H1 (cell line): ENCODE measurements around the gene ADAMTS3. TPM values are rescaled to one million over a fixed set of nuclear protein-coding genes. Genes with fewer than 3 reads are reported as not detected.

Source experiments
- CTCF ChIA-PET: fragments of 300-600 bp; sonication (Branson Sonifier 250); formaldehyde crosslinking; loops from one replicate; lab custom pipeline; 2021; ENCODE audit not compliant: partially characterized antibody; lab: Charles Lee
- POLR2A ChIA-PET: fragments of 300-600 bp; sonication (Branson Sonifier 250); formaldehyde crosslinking; loops from one replicate; lab custom pipeline; 2021; ENCODE audit warnings: inconsistent platforms; ENCODE audit not compliant: partially characterized antibody; lab: Charles Lee
- DNase-seq, 2 experiments: peaks; one replicate each; pipeline versions ENCODE4 v3.0.0 to v3.0.0-alpha.2; 2010 to 2022; ENCODE audit warnings: low spot score in 2 of 2, low read depth in 1 of 2, mixed read lengths in 1 of 2
- FAIRE-seq: peaks from 2 replicates; lab custom pipeline; 2011; peaks lifted over from hg19 to GRCh38; lab: Jason Lieb, UNC
- H2AFZ ChIP-seq: 2 replicates; pipeline ENCODE4 v1.8.1; 2012; ENCODE audit warnings: low read length, inconsistent platforms
- H2AK5ac ChIP-seq: 2 replicates; pipeline ENCODE4 v1.6.1; 2013; ENCODE audit warnings: low read depth, low read length
- H2BK120ac ChIP-seq: replicated peaks from 2 replicates; pipeline ENCODE3; 2013; ENCODE audit warnings: low read depth, low read length, inconsistent platforms
- H2BK12ac ChIP-seq: 2 replicates; pipeline ENCODE4 v1.6.1; 2013; ENCODE audit warnings: low read depth, low read length
- H2BK15ac ChIP-seq: 2 replicates; pipeline ENCODE4 v1.6.1; 2013; ENCODE audit warnings: low read length
- H2BK20ac ChIP-seq: 2 replicates; pipeline ENCODE4 v1.6.1; 2013; ENCODE audit warnings: low read length
- H2BK5ac ChIP-seq: 2 replicates; pipeline ENCODE4 v1.6.1; 2013; ENCODE audit warnings: low read depth, low read length
- H3K14ac ChIP-seq: 2 replicates; pipeline ENCODE4 v1.6.1; 2013; ENCODE audit warnings: inconsistent platforms; ENCODE audit not compliant: insufficient read length
- H3K18ac ChIP-seq: 2 replicates; pipeline ENCODE4 v1.6.1; 2013; ENCODE audit warnings: low read length; ENCODE audit errors: extremely low read depth
- H3K23ac ChIP-seq: 2 replicates; pipeline ENCODE4 v1.6.1; 2013; ENCODE audit warnings: inconsistent platforms; ENCODE audit not compliant: insufficient read length
- H3K23me2 ChIP-seq: 2 replicates; pipeline ENCODE4 v1.6.1; 2013; ENCODE audit warnings: low read depth, low read length
- H3K27ac ChIP-seq: 2 replicates; pipeline ENCODE4 v1.6.1; 2011; ENCODE audit warnings: low read depth, low read length, inconsistent platforms
- H3K27me3 ChIP-seq, 4 experiments: replicated peaks in 1 of 4; 1 replicate in 1 of 4; 2 replicates in 3 of 4; pipeline versions ENCODE4 v1.6.1 to v1.8.1; 2011 to 2013; ENCODE audit warnings: low read length in 3 of 4, mild to moderate bottlenecking in 3 of 4, inconsistent platforms in 2 of 4, mixed read lengths in 2 of 4, moderate library complexity in 1 of 4; ENCODE audit not compliant: control insufficient read depth in 3 of 4, insufficient read depth in 3 of 4; ENCODE audit errors: extremely low read depth in 1 of 4
- H3K36me3 ChIP-seq, 4 experiments: 2 replicates each; pipeline versions ENCODE4 v1.6.1 to v1.8.1; 2011 to 2013; ENCODE audit warnings: mild to moderate bottlenecking in 4 of 4, low read length in 3 of 4, moderate library complexity in 2 of 4, control low read depth in 1 of 4, inconsistent platforms in 1 of 4; ENCODE audit not compliant: insufficient read depth in 4 of 4, control insufficient read depth in 2 of 4
- H3K4ac ChIP-seq: replicated peaks from 2 replicates; pipeline ENCODE3; 2013; ENCODE audit warnings: low read length, low read depth, mixed read lengths, inconsistent platforms; ENCODE audit not compliant: insufficient read length
- H3K4me1 ChIP-seq, 4 experiments: replicated peaks in 1 of 4; 1 replicate in 1 of 4; 2 replicates in 3 of 4; pipeline versions ENCODE4 v1.6.1 to v1.8.1; 2011 to 2013; ENCODE audit warnings: low read length in 3 of 4, inconsistent platforms in 2 of 4, mixed read lengths in 1 of 4; ENCODE audit not compliant: insufficient read depth in 4 of 4, control insufficient read depth in 3 of 4
- H3K4me2 ChIP-seq, 2 experiments: 2 replicates each; pipeline versions ENCODE4 v1.6.1 to v1.8.1; 2011 to 2013; ENCODE audit warnings: low read depth in 2 of 2, low read length in 2 of 2, control low read depth in 1 of 2, inconsistent platforms in 1 of 2, mild to moderate bottlenecking in 1 of 2; ENCODE audit not compliant: insufficient read depth in 1 of 2
- H3K4me3 ChIP-seq, 4 experiments: fragments of 200-600, 300-600 bp in 1 of 4; sonication (generic), shearing (Covaris generic), sonication (Bioruptor Twin) in 1 of 4; 2 replicates each; pipeline versions ENCODE4 v1.5.1 to v1.8.1; 2011 to 2016; ENCODE audit warnings: low read length in 4 of 4, low read depth in 3 of 4, control low read depth in 2 of 4, inconsistent platforms in 2 of 4, mild to moderate bottlenecking in 2 of 4, mixed read lengths in 1 of 4, moderate library complexity in 1 of 4; ENCODE audit not compliant: insufficient read depth in 2 of 4; ENCODE audit errors: extremely low read depth in 1 of 4
- H3K56ac ChIP-seq: replicated peaks from 2 replicates; pipeline ENCODE3; 2013; ENCODE audit warnings: low read depth, mild to moderate bottlenecking, mixed read lengths, low read length, inconsistent platforms; ENCODE audit not compliant: insufficient read length
- H3K79me1 ChIP-seq: 2 replicates; pipeline ENCODE4 v1.6.1; 2013; ENCODE audit warnings: low read depth, low read length, control low read depth
- H3K79me2 ChIP-seq, 2 experiments: 2 replicates each; pipeline versions ENCODE4 v1.6.1 to v1.8.1; 2012 to 2013; ENCODE audit warnings: low read length in 2 of 2, mild to moderate bottlenecking in 2 of 2, inconsistent platforms in 1 of 2; ENCODE audit not compliant: insufficient read depth in 2 of 2, control insufficient read depth in 1 of 2
- H3K9ac ChIP-seq, 4 experiments: replicated peaks in 1 of 4; 1 replicate in 1 of 4; 2 replicates in 3 of 4; pipeline versions ENCODE4 v1.6.1 to v1.8.1; 2011 to 2013; ENCODE audit warnings: low read depth in 3 of 4, low read length in 3 of 4, control low read depth in 2 of 4, mild to moderate bottlenecking in 2 of 4, moderate library complexity in 2 of 4, inconsistent platforms in 1 of 4; ENCODE audit errors: extremely low read depth in 1 of 4
- H3K9me3 ChIP-seq, 2 experiments: 2 replicates each; pipeline versions ENCODE4 v1.6.1 to v1.8.1; 2012 to 2013; ENCODE audit warnings: mild to moderate bottlenecking in 2 of 2, moderate library complexity in 2 of 2, control low read depth in 1 of 2, inconsistent platforms in 1 of 2, low read depth in 1 of 2, low read length in 1 of 2, mixed read lengths in 1 of 2; ENCODE audit not compliant: insufficient read depth in 2 of 2
- H4K20me1 ChIP-seq, 2 experiments: replicated peaks in 1 of 2; 2 replicates each; pipeline versions ENCODE3 to v1.8.1; 2011 to 2013; ENCODE audit warnings: inconsistent platforms in 2 of 2, low read length in 2 of 2, mild to moderate bottlenecking in 1 of 2; ENCODE audit not compliant: insufficient read depth in 2 of 2, control insufficient read depth in 1 of 2
- H4K5ac ChIP-seq: 2 replicates; pipeline ENCODE4 v1.6.1; 2013; ENCODE audit warnings: low read length, low read depth, mixed read lengths, inconsistent platforms; ENCODE audit not compliant: insufficient read length
- H4K8ac ChIP-seq: 2 replicates; pipeline ENCODE4 v1.8.0; 2013; ENCODE audit warnings: mild to moderate bottlenecking, moderate library complexity, low read length, inconsistent platforms; ENCODE audit not compliant: insufficient read depth; ENCODE audit errors: extremely low read depth
- H4K91ac ChIP-seq: replicated peaks from 2 replicates; pipeline ENCODE3; 2013; ENCODE audit warnings: low read length, mixed read lengths, inconsistent platforms; ENCODE audit not compliant: insufficient read length
- GABPA ChIP-seq: IDR thresholded peaks from 2 replicates; pipeline ENCODE4 v1.6.1; 2011; ENCODE audit warnings: mild to moderate bottlenecking, low read length, moderate library complexity, borderline replicate concordance; ENCODE audit not compliant: insufficient read depth
- RAD21 ChIP-seq, 2 experiments: IDR thresholded peaks in 1 of 2; conservative IDR thresholded peaks in 1 of 2; 2 replicates each; pipeline ENCODE4 v1.6.1; 2011; ENCODE audit warnings: low read depth in 2 of 2, low read length in 2 of 2, improper control_type of control experiment in 1 of 2, inconsistent platforms in 1 of 2, mild to moderate bottlenecking in 1 of 2, moderate library complexity in 1 of 2
- WGBS, 2 experiments: shearing (Covaris generic) in 1 of 2; methylation state at CpG; one replicate each; pipeline versions ENCODE4 v1.1.6 to v1.1.7; 2013 to 2015; ENCODE audit warnings: low lambda C conversion rate in 2 of 2, mixed read lengths in 2 of 2, inconsistent platforms in 1 of 2, low coverage in 1 of 2, missing lambda C conversion rate in 1 of 2; ENCODE audit not compliant: insufficient replicate concordance in 2 of 2, insufficient coverage in 1 of 2, insufficient read length in 1 of 2; ENCODE audit errors: extremely low coverage in 1 of 2, missing lambda C conversion rate in 1 of 2; 5-methylcytosine and 5-hydroxymethylcytosine counted together
- polyA plus RNA-seq, 7 experiments: library from polyadenylated mRNA; depleted of rRNA in 3 of 7; stranded (reverse) in 5 of 7; unstranded in 2 of 7; fragments of >200 nt in 5 of 7; fragments of 200-250 nt in 2 of 7; gene quantifications; 1 replicate in 5 of 7; 2 replicates in 1 of 7; 4 replicates in 1 of 7; pipeline versions ENCODE4 v1.2.1 to v1.2.3, GENCODE V29; 2011 to 2013; ENCODE audit warnings: missing spikeins in 2 of 7, mixed read lengths in 2 of 7
- total RNA-seq: library from RNA; stranded (reverse); fragmentation: NEBNext Ultra II Directional; extraction: Animal tissue kit (Norgen Biotek cat#: 25700); gene quantifications from 2 replicates; pipeline ENCODE4 v1.2.1, GENCODE V29; 2021

The ADAMTS3 gene
- total and polyA plus RNA-seq, 2 of the 8 experiments (the other 6 are each of a cell fraction or from before 2014, with no cell fraction given) = 1.3 to 3.4 TPM

- no peak overlapping the region for H3K4me2 ChIP-seq
- H2BK15ac ChIP-seq = no peak overlapping the region
- ChIA-PET POLR2A (no interaction called here), CTCF (interaction anchor here (1.3 to 3.2 kb wide), 5 partner anchors 9 to 153 kb away, joined by 3 to 14 read pairs (median 4); no protein-coding TSS in a partner anchor)
- no peak overlapping the region for H3K4me3 ChIP-seq
- H2BK120ac ChIP-seq = no peak overlapping the region
- no peak overlapping the region for H2AK5ac ChIP-seq
- H4K8ac ChIP-seq = no peak overlapping the region
- no peaks in the 10 kb centered on the region for H3K23me2 ChIP-seq
- H3K27me3 ChIP-seq = no peaks in the 10 kb centered on the region
- no peak for DNase-seq
- no peaks in the 10 kb centered on the region for H3K4me1 ChIP-seq
- FAIRE-seq = no peak
- H2BK5ac ChIP-seq = no peak overlapping the region
- H4K91ac ChIP-seq = no peak overlapping the region
- H3K56ac ChIP-seq = no peak overlapping the region
- H3K79me2 ChIP-seq = no peaks in the 10 kb centered on the region
- 91% methylated on average over 1 of the region's 1 CpG; no CpG with 5 or more reads in 1 of the 2 experiments for WGBS, 2 experiments
- H3K18ac ChIP-seq = no peak overlapping the region
- no peak overlapping the region for H2BK20ac ChIP-seq
- H3K9me3 ChIP-seq = no peaks in the 10 kb centered on the region
- no peak overlapping the region for H4K5ac ChIP-seq
- H3K36me3 ChIP-seq = no peaks in the 10 kb centered on the region
- H3K9ac ChIP-seq = no peak overlapping the region
- no peak overlapping the region for H3K4ac ChIP-seq
- H2BK12ac ChIP-seq = no peak overlapping the region
- no peak overlapping the region for H3K23ac ChIP-seq
- no peak overlapping the region for H2AFZ ChIP-seq
- H3K27ac ChIP-seq = no peak overlapping the region
- H4K20me1 ChIP-seq = no peaks in the 10 kb centered on the region
- no peak overlapping the region for H3K14ac ChIP-seq
- H3K79me1 ChIP-seq = no peaks in the 10 kb centered on the region
- TF ChIP-seq GABPA (no peak), RAD21 (IDR thresholded peaks at IDR 0.05 in 1 of 2, conservative IDR thresholded peaks at IDR 0.05 in 1 of 2; ENCODE audit: low read depth in 2 of 2, low read length in 2 of 2) (no peak)
These were observed 22.6 kb downstream of the ADAMTS3 start for GRCh38 chr4:72546456-72546855.
